ENCODE results near the gene STARD5.
A peak's percentile ranks its signal among the peaks of the same experiment; 100 is the strongest.

STARD5 gene

GRCh38 chr15:81276967-81277366, 47.0 kb downstream of the STARD5 start:
- no peak for TF ChIP-seq CTCF (IDR thresholded peaks at IDR 0.05; ENCODE audit: insufficient read depth, low read depth, low read length, missing control alignments)
- no peak for DNase-seq (ENCODE audit: low read depth)
- no peak overlapping the region for H3K4me3 ChIP-seq (ENCODE audit: low read length)

- no peak overlapping the region for H3K4me3 ChIP-seq (ENCODE audit: low read length)
- no peak for TF ChIP-seq CTCF (IDR thresholded peaks at IDR 0.05; ENCODE audit: insufficient read depth, low read depth, low read length, missing control alignments)
- no peak for DNase-seq (ENCODE audit: low read depth)
Measured at GRCh38 chr15:81275711-81276392, 48.1 kb downstream of the STARD5 start.

- no peak overlapping the region for H3K4me3 ChIP-seq (ENCODE audit: low read length)
- TF ChIP-seq CTCF (IDR thresholded peaks at IDR 0.05; ENCODE audit: insufficient read depth, low read depth, low read length, missing control alignments): peak; percentile 93
- DNase-seq (ENCODE audit: low read depth): peak; percentile 78
Measured at GRCh38 chr15:81274931-81275707, 48.8 kb downstream of the STARD5 start.

- TF ChIP-seq CTCF (IDR thresholded peaks at IDR 0.05; ENCODE audit: insufficient read depth, low read depth, low read length, missing control alignments): no peak
- DNase-seq (ENCODE audit: low read depth): no peak
- H3K4me3 ChIP-seq (ENCODE audit: low read length): no peak overlapping the region
Measured at GRCh38 chr15:81274255-81274654, 49.7 kb downstream of the STARD5 start.

GRCh38 chr15:81273855-81274254, 50.1 kb downstream of the STARD5 start:
- DNase-seq (ENCODE audit: low read depth): no peak
- H3K4me3 ChIP-seq (ENCODE audit: low read length): no peak overlapping the region
- no peak for TF ChIP-seq CTCF (IDR thresholded peaks at IDR 0.05; ENCODE audit: insufficient read depth, low read depth, low read length, missing control alignments)

GRCh38 chr15:81273200-81273599, 50.7 kb downstream of the STARD5 start:
- DNase-seq (ENCODE audit: low read depth): no peak
- no peak overlapping the region for H3K4me3 ChIP-seq (ENCODE audit: low read length)
- no peak for TF ChIP-seq CTCF (IDR thresholded peaks at IDR 0.05; ENCODE audit: insufficient read depth, low read depth, low read length, missing control alignments)
